CD4-positive, alpha-beta T cell treated with Interleukin-12 subunit alpha and Interleukin-12 subunit beta, for 1 hour (primary cell): ENCODE measurements around the gene SH3RF3.

Experiments
- DNase-seq: peaks from one replicate; pipeline ENCODE4 v3.0.0-alpha.2; 2020

SH3RF3 gene

DNA sequence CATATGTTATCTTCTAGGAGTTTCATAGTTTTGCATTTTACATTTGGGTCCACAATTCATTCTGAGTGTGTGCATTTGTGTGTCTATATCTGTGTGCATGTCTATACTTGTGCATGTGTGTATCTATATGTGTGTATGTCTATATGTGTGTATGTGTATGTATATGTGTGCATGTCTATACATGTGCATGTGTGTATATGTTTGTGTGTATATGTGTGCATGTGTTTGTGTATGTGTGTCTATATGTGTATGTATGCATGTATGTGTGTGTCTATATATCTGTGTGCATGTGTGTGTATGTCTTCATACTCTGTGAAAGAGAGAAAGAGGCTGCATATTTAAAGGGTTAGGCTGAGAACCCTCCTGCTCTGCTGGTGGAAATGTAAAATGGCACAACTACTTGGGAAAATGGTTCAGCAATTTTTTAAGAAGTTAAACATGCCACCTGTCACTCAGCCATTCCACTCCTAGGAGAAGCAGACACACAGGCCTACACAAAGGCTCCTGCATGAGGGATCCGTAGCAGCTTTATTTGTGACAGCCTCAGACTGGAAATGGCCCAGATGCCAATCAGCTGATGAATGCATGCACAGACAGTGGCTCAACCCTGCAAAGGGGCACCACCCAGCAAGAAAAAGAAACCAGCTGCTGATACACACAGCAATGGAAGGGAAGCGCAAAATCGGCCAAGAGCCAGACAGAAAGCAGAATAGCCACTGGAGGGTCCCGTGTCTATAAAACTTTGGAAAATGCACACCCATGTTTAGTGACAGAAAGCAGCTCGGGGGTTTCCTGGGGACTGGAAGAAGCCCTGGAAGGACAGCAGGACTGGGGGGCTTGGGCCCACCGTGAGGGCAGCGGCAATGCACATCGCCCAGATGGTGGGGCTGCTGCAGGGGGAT lies 337.9 kb downstream of the SH3RF3 start:
- DNase-seq, result no peak

DNA sequence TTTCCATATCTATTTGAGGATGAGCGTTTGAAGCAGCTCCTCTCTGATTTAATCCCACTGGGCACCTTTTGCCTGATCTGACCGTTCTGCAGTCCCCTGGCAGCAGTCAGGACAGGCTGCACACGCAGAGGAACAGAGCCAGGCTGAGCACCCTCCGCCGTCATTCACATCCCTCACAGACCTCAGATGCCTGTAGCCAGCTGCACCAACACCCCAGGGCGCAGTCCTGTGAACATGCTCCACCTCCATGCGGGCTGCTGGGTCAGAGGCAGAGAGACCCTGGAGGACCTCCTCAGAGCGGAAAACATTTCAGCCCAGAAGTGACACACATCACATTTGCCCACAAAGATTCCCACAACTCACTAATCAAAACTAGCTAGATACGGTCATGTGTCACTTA lies 338.7 kb downstream of the SH3RF3 start:
- no peak for DNase-seq

DNA sequence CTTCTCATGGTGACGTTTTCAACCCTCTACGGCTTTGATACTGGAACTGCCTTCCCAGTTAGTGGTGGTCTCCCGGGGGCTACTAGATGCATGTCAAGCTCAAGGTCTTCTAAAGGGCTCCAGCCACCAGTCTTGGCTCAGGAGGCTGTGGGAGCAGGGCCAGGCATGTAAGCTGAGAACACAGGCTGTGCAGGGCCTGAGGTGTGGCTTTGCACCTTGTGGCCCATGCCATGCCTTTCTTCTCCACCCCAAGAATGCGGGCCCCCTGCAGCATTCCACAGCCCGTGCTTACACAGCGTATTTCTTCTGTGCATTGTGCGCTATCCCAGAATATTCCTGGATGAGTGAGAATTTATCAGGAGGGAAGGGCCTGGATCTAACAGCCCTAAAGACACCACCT lies 339.9 kb downstream of the SH3RF3 start:
- no peak for DNase-seq

DNA sequence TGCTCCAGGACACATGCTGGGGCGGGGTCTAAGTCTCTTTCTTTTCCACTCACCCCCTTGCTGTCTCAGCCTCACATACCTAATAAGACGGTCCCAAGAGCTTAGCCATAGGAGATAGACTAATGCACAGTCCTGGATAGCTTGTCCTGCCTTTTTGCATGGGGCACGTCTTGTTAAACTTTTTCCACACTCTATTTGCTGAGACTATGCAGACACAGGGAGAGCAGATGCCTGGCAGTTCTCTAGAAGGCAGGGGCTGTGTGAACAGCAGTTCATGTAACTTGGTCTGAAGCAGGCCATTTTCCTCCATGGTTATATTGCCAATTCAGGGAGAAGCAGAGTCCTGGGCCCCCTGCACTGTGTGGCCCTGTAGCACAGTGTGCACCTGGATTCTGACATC lies 342.7 kb downstream of the SH3RF3 start:
- DNase-seq, result no peak

DNA sequence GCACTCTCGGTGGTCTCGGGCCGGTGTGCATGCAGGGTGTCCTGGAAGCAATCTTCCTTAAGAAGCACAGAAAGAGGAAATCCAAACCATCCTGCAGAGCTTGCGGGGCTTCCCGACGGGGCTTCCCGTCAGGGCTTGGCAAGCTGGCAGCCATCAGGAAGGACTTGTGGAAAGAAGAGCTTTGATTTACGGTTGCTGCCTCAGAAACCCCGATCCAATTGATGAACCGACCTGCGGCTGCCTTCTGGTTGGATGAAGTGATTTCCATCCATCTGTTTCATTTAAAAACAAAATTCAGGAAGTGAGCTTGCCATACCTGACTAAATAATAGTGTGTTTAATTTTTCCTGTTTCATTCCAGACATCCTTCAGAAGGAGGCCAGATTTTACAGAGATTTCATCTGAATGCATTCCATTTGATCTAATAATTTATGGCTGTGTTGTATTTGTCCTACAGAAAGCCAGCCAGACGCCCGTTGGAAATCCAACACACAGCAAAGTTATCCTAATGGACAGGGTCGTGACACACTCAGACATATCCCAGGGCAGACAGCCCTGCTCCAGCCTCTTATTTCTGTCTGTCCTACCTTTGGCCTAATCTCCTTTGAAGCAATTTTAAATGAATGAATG lies 343.4 kb downstream of the SH3RF3 start:
- no peak for DNase-seq

DNA sequence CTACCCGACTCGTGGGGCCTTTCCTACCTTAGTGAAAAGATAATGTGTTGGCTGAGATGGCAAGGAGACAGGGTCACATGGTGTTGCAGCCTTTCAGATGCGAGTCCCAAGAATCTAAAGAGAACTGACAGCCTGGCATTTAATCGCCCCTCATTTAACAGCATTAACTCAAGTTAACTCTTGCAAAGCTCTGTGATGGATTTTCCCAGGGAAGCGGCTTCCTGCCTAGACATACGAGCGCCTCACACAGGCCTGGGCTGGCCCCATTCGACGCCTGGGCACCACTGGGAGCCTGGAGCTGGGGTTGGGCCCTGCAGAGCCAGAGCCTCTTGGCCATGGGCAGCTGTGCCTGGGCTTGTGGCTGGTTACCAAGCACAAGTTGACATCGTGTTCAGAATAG lies 344.0 kb downstream of the SH3RF3 start:
- DNase-seq, result no peak

DNA sequence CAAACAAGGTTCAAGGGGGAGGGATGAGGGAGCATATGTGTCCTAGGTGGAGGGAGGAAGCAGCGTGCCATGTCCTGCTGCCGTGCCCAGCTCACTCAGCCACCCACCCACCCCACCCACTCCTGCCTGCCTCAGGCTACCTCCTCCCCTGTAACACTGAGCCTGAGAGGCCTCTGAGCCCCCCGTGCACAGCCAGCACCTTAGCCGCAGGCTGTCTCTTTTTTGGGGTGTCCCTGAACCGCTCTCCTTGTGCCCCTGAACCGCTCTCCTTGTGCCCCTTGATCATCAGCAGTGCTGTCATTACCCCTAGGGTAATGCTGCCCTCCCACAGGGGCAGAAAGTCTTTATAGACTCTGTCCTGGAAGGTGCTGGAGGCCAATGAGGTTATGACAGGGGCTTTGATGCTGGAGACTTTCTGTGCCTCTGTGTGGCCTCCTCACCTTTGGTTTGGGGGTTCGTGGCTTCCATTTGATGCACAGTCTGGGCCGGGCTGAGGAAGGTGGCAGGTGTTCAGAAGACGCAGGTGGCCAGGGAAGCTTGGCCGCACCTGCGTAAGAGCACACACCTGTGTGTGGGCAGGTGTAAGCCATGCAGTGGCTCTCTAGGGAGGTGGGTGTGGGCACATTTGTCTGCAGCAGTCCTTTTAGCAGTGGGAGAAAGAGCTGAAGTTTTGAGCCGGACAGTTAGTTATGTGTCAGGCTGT lies 344.8 kb downstream of the SH3RF3 start:
- no peak for DNase-seq

DNA sequence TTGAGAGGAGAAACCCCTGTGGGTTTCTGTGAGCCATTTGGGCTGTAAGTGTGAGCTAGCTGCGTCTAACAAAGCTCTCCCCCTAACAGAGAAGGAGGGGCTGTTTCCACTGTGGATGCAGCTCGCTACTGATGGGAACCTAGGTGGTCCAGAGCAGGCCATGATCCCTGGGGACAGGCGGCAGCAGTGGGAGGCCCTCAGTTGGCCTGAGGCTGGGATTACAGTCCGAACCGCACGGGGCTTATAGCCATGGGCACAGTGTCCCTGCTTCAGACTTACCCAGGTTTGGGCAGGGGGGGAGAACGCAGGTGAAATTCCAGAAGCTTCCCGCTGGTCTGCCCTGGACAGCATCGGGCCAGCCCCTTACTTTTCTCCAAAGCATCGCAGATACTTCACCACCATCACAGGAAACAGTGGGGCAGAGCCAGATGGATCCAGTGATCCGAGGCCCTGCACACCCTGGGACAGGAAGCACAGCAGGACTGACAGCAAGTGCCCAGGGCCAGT lies 345.4 kb downstream of the SH3RF3 start:
- DNase-seq, result no peak

DNA sequence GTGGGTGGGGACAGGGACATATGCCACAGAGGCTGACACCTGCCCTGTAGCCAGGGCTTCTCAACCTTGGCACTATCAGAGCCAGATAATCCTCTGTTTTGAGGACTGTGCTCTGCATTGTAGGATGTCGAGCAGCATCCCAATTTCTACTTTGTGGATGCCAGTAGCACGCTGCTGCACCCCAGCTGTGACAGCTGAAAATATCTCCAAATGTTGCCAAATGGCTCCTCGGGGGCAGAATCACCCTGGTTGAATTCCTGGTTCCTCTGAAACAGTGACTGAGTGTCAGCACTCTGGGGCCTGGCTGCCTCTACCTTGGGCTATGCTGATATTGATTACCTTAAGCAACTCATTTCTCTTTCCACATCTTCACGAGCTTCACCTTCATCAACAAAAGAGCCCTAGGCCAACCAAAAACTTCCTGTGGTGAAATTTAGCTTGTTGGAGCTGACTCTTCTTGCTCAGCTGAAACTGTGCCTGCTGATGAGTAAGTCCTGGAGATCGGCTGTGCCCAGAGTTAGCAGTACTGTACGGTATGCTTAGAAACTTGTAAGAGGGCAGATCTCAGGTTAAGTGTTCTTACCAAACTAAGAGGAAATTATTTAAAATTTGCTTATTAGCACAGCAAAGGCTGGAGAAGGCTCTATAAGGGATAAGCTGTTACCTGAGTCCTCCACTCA lies 346.7 kb downstream of the SH3RF3 start:
- no peak for DNase-seq

DNA sequence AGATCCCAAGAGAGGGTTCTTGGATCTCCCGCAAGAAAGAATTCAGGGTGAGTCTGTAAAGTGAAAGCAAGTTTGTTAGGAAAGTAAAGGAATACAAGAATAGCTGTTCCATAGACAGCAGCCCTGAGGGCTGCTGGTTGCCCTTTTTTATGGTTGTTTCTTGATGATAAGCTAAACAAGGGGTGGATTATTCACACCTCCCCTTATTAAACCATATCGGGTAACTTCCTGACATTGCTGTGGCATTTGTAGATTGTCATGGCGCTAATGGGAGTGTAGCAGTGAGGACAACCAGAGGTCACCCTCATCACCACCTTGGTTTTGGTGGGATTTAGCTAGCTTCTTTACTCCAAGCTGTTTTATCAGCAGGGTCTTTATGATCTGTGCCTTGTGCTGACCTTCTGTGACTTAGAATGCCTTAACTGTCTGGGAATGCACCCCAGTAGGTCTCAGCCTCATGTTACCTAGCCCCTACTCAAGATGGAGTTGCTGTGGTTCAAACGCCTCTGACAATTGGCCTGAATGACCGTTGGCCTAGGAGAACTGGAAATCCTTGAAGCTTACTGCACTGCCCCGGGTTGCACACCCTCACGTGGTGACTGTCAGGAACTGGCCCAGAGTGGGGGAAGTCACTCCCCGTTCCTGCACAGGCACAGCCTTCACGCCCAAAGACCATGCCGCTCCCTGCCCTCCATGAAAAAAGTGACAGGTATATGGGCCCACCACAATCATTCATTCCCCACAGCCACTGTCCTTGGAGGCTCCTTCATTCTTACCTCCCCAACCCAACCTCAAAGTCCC lies 347.8 kb downstream of the SH3RF3 start:
- DNase-seq, result no peak

DNA sequence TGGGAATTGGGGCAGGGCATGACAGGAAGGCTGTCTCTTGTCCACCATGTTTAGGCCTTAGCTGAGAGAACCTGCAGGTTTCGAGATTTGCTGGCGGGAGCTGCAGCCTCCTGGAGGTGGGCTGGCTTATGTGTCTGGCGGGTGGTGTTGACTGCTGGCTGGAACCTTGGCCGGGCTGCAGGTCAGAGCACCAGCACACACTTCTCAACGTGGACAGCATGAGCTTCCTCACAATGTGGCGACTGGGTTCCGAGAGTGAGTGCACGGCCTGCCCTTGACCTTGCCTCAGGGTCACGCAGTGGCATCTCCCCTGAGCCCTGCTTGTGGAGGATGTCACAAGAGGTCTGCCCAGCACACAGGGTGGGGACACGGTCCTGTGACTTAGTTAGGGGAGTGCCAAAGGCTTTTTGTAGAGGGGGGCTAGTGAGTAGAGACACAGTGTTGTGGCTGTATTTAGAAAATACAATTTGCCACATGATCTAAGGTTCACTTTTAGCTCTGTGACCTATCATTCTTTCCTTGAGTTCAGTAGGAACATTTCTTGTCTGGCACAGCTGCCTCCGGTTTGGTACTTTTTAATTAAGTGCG lies 350.0 kb downstream of the SH3RF3 start:
- no peak for DNase-seq

DNA sequence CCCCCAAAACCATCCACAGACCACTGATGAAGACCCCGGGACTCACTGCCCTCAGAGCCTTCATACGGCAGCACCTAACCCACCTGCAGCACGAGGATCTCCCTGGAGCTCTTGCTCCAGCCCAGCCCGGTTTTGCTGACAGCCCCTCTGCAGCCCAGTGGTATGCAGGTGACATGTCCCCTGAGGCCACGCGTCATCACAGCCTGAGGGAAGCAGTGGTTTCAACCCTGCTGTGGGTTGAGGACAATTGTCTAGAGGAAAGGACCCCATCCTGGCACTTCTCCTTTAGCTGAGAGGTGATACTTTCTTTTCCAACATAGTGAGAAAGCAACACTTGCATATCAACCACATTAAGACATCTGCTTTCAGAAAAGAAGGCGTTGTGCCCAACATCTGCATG lies 350.8 kb downstream of the SH3RF3 start:
- DNase-seq, result no peak

DNA sequence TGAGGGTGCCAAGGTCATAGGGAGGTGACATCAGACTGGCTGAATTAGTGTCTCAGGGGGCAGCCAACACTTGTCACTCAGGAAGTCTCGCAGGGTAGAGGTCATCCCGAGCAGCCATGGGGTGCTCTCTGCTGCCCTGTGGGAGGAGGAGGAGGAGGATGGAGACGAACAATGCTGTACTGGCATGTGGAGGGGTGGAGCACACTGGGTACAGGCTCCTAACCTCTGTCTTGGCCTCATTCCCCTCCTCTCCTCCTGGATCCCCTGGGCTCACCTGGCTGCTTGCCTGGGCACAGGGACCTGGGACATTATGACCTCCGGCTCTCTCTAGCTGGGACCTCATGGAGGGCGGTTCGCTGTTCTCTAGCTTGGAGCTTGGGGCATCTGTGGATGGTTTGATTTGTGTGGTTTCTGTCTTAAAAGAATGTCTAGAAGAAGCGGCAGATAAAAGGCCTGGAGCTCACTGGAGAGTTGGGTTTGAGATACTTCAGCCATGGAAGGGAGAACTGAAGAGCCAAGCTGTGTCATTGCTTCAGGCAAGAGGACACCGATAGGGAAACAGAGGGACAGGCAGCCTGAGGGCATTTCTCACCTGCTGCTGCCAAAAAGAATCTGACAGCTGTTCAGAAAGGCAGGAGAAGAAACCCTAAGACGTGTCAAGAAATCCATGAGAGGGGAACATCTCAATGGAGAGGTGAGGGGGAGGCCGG lies 351.6 kb downstream of the SH3RF3 start:
- DNase-seq, result no peak

DNA sequence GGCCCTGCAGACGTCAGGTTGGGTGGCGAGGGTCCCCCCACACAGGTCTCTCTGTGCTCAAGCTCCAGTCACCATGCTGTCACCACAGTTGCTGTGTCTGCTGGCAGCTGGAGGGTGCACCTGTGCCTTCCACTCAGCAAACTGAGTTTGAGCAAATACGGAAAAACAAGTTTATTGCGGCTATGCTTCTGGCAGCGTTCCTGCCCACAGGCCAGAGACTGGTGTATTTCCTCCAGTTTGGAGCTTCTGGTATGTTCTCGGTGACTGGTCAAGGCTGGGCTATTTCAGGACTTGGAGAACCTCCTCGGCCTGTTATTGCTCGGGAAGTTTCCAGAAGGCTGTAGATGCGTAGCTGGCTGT lies 352.2 kb downstream of the SH3RF3 start:
- DNase-seq, result no peak

DNA sequence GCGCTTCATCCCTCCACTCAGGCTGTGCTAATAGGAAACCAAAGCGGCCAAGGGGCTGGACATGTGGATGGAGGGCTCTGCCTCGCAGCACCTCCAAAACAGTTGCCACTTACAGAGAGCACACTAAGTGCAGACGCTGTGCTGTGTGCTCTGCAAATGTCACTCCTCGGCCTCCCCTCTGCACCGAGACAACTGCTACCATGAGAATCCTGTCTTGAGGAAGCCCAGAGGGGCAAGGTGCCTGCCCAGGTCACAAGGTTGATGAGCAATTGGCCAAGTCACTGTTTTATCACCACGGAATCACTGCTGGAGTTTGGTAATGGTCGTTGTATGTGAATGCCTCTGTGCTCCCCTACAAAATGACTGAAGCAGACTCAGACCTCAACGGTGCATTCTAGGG lies 352.6 kb downstream of the SH3RF3 start:
- DNase-seq, result no peak

DNA sequence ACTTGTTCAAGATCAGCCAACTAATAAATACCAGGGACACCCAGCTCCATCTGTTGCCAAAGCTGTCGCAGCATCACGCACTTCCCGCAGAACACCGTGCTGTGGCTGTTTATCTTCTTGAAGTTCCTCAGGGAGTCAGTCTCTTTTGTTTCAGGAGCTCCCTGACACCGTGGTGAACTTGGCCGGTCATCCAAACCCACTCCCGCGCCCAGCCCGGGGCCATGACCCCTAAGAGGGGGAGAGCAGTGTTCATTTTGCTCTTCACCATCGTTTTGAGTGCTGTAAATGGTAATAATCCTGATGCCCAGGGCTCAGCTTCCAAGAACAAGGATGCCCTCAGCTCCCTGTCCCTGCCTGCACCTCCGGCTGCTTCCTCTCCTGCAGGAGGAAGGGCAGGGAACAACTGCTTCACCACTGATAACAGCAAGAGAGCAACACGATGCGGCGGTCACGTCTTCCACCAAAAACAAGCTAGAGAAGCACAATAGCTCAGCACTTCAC lies 353.4 kb downstream of the SH3RF3 start:
- DNase-seq, result no peak

DNA sequence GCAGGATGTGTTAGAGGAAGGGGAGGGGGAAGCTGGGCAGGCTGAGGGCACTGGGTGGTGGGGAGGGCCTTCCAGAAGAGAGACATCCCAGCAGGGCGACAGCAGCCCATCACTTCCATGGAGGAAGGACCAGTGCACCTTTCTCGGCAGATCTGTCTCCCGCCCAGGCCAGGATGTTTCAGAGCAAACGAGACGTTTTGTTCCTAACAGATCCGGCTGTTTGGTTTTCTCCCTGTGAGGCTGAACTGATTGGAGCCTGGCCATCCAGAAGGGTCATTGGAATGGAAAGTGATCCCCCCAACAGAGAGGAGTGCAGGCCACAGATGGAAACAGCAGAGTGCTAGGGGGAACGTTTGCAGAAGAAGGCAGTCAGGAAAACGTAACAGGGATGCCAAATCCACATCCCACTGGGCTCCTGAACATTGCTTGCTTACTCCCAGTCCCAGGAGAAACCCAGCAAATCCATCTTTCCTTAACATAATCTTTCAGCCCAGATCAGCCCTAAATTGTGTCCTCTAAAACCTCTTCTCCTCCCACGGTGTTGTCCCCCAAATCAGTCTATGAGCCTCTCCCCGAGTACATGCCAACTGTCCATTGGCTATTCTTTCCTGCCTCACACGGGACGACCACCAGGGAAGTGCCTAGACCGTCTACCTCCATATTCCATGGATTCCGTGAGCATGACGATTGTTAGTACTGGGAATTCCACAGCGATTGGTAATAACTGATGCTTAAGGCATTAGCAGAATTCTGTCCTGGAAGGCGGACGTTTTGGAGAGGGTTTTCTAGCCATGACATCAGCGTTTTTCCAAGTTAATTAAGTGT lies 357.9 kb downstream of the SH3RF3 start:
- DNase-seq, result no peak

DNA sequence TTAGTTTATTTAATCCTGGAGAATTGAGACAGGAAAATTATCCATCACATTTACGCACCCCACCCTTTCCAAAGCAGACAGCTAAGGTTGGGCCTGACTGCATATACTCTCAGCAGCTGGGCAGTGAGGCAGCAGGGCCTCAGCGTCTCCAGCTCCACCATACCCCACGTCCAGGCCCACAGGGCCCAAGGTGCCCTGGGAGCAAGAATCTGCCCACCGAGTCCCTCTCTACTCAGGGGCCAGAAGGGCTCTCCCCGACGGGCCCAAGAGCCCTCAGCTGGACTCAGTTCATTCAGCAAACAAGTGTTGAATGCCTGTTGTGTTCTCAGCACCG lies 358.5 kb downstream of the SH3RF3 start:
- DNase-seq, result no peak

DNA sequence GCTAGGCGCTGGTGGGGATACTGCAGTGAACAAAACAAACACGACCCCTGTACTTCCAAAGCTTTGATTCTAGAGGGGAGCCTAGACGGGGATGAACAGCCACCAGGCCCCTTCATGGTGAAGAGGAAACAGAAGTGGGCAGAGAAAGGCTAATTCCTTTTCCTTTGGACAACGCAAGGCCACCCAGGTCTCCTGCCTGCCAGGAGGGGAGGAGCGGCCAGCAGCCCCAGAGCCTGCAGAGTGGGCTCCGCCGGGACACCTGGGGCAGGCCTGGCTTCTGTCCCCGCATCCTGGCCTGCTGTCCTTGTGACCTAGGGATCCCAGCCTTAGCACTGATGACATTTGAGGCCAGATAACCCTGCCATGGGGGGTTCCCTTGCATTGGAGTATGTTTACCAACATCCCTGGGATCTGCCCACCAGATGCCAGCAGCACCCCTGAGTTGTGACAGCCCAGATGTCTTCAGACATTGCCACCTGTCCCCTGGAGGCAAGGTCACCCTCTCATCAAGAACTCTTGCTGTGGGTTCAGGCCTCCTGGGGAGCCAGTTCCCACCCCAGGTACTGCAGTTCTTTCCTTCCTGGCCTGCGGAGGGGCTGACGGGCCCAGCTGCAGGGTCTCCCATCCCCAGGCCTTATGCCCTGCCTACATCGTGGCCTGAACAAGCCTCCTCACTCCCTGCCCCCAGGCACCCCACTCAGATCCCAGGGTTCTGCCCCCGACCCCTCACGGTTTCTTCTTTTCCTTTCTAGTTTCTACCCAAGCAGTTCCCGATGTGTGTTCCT lies 359.1 kb downstream of the SH3RF3 start:
- no peak for DNase-seq
